Stimulated activated CD8-positive, alpha-beta memory T cell treated with anti-CD3 and anti-CD28 coated beads, Interleukin-15, amount 100 ng/mL, for 24 hours (primary cell): Measurements from ENCODE around the gene WNT2.

Experiments used
- DNase-seq: peaks from one replicate; pipeline ENCODE4 v3.0.0-alpha.2; 2020; ENCODE audit warnings: low read depth

The WNT2 gene

DNA sequence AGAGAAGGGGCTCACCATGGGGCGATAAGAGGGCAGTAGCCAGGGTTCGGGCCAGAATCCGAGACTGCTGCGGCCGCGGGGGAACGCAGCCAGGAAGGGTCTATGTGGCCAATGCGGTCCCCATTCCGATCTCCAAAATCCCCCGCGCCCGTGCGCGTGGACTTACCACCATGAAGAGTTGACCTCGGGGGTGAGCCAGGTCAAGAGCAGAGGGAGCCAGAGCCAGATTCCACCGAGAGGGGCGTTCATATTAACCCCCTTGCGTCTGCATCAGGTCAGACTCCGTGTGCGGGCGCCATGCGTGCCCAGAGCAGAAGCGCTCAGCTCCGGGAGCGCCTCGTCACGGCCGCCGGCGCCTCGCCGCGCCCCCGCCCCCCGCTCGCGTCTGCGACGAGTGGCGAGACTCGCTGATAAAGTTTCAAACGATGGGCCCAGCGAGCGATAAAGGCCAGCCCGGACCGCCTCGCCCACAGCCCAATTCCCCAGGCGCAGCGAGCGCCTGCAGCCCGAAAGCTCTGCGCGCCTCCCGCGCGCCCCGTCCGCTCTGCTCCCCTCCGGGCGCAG lies at the start of gene WNT2:
TSS of gene WNT2 (minus strand) at position 318 of the 564 bp plus-strand sequence. CDS start at position 249, 69 bp downstream.
- DNase-seq = no peak

DNA sequence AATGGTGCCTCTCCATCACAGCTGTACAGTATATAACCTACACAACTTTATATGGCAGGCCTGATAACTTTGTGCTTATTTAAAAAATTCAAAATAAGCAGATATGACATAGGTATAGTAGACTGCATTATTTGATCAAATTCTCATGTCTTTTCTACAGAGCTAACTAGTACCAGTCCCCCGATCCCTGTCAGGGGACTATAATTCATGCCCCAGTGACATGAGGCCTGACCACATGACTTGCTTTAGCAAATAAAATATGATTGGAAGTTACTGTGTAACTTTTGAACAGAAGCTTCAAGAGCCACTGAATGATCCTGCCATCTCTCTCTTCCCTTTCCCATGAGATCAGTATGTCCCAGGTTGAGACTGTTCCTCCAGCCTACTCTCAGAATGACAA lies 49.2 kb upstream of the WNT2 start:
- no peak for DNase-seq

DNA sequence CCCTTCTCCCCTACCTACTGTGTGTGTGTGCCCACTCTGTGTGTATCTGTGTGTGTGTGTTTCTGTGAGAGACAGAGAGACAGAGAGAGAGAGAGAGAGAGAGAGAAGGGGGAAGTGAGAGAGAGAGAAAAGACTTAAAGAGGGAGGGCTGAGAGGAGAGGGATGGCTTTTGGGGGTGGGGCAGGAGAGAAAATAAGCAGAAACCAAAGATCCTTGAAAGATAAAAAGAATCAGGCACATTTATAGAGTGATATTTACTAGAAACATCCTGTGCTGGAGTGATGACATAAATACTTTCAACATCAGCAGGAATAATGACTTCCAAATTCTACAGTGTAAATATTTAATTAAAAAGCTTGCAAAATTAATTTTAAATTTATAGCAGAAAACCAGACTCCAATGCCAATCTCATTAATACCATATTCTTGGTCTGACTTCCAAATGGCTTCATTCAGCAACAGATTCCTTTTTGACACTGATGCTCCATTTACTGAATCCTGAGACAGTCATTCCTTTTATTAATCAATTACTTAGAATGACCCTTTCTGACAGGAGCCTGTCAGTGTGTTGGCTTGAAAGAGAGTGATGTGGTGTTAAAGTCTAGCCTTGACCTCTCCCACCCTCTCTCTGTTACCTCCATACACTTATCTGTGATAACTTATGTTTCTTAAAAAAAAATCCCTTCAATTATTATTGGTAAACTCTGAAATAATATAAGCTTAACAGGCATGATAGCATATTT lies 41.7 kb upstream of the WNT2 start:
- DNase-seq = no peak

DNA sequence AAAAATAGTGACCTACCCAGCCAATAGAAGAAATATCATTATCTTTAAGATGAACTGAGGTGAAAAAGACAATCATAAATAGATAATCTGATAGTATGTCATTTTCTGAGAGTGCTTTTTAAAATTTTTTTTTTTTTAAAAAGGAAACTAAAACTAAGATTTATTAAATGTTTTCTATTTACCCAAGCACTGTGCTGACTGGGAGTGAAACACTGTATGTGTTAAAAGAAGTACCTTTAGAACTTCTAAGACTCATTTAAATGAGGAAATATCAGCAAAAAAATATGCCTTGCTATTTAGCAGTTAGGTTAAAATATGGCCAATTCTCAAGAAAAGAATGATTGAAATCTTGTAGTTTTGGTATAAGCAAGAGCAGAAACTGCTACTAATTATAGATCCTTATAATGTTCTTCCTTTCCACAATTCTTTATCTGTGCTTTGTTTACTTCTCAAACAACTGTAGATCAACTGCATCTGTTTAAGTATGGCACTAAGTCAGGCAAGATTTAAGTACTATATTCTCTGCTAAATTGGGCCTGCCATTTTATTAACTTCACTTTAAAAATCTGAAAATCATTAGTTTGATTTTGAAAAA lies 39.5 kb upstream of the WNT2 start:
- no peak for DNase-seq

DNA sequence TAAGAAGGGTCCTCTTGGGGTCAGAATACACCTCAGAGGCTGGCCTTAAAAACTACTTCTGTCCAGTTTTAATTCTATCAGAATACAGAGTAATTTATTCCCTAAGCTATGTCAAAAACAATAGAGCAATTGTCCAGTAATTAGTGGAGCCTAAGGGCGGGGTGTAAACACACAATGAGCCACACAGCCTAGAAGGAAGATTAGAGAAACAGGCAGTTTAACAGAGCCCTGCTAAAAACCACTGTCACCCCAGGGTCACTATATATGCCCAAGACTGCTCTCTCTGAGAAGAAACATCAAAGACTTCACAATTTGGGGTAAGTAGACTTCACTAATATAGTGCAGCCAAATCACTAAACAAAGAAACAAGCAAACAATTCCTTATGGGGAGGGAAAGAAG lies 27.2 kb upstream of the WNT2 start:
- no peak for DNase-seq

DNA sequence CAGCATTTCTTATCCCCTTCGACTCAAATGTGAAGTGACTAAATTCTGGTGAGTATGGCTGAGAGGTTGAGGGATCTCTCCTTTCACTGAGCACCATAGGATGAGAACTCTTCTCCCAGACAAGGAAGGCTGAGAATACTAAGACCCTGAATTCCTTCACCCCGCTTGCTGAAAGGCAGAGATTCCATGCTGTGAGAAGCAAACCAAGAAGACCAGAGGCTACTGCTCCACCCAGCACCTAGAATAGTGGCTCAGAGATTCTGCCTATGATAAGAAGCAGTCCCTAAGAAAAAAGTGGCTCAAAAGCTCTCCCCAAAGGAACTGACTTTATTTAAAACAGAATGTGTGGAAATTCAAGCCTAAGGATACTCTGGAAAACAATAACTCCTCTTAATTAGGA lies 26.7 kb upstream of the WNT2 start:
- DNase-seq = no peak

DNA sequence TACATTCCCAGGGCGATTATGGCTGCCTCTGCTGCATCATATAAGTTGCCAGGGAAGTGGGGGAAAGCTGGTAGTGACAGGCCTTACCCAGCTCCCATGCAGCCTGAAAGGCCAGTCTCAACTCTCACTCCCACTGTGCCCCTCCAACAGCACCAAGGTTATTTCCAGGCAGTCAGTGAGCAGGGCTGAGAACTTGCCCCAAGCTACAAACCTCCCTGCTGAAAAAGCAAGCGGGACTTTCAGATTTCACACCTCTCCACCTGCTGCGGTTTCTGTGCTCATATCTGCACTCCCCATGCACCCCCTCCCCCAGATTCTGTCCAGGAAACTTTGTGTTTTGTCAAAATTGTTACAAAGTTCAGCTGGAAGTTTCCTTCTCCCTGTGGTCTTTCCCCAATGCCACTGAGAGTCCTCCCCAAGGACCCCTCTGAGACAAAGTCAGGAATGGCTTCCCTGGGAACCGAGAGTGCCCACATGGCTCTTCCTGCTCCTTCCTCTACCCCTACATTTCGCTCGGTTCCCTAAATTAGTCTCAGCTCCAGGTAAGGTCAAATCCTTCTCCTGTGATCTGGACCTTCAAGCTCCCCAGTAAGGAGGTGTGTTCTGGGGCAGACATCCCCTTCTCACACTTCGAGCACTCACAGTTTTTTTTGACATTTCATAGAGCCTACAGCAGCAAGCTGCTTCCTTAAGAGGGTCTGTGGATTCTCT lies 25.3 kb upstream of the WNT2 start:
- no peak for DNase-seq

DNA sequence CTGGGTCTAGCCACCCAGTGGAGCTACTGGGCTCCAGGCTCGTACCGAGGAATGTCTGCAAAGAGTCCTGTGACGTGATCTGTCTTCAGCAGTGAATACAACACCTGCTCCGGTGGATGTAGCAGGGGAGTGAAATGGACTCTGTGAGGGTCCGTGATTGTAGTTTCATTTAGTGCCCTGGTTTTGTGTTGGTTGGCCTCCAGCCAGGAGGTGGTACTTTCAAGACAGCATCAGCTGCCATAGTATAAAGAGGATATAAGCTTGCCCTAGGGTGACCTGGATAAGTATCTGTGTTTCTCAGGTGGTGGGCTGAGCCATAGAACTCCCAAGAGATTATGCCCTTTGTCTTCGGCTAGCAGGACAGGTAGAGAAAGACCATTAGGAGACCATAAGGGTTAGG lies 24.6 kb upstream of the WNT2 start:
- no peak for DNase-seq

DNA sequence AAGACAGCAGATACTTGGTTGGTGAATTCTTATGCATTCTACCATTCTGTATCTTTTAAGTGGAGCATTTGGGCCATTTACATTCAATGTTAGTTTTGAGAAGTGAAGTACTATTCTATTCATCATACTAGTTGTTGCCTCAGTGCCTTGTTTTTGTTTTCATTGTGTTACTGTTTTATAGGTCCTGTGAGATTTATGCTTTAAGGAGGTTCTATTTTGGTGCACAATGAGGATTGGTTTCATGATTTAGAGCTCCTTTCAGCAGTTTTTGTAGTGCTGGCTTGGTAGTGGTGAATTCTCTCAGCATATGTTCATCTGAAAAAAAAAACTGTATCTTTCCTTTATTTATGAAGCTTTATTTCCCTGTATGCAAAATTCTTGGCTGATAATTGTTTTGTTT lies 23.3 kb upstream of the WNT2 start:
- no peak for DNase-seq

DNA sequence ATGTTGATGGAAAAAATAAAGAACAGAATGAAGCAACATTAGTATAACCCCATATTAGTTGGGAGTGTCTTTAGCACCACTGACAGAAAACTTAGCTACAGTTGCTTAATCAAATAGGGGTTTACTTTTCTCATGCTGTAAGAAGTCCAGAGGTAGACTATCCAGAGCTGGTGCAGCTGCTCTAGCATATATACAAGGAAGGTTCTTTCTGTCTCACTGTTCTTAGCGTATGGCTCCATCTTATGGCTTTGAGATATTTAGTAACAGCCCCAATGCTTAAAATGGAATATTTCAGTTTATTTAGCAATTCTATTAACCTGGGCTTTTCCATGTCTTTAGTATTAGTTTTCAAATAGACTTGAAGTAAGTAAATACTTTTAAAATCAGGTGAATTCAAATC lies 15.2 kb upstream of the WNT2 start:
- no peak for DNase-seq

DNA sequence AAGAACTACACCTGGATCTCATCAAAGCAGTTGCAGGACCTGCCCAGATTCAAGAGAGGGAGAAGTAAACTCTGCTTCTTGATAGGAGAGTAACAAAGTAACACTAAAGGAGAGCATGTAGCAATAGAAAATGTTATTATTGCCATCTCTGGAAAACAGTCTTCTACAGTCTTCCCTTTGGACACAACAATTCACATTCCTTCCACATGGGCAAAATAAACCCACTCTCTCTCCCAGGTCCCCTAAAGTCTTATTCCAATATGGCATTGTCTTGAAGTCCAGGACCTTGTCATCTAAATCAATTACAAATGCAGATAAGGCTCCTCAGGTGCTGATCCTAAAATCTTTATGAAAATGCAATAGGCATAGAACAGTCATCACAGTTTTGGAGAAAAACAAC lies 10.3 kb upstream of the WNT2 start:
- DNase-seq = no peak

DNA sequence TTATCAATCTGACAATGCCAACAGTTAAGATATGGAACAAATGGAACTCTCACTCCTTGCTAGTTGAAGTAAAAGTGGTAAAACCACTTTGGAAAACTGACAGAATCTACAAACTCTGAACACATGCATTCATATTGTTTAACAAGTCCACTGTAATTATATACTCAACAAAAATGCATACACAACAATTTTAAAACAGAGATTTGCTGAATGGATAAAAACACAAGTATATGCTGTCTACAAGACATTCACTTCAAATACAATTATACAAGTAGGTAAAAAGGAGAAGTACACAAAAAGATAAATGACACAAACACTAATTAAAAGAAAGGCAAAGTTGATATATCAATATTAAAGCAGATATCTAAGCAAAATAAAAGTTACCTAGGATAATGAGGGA lies 9.2 kb upstream of the WNT2 start:
- no peak for DNase-seq

DNA sequence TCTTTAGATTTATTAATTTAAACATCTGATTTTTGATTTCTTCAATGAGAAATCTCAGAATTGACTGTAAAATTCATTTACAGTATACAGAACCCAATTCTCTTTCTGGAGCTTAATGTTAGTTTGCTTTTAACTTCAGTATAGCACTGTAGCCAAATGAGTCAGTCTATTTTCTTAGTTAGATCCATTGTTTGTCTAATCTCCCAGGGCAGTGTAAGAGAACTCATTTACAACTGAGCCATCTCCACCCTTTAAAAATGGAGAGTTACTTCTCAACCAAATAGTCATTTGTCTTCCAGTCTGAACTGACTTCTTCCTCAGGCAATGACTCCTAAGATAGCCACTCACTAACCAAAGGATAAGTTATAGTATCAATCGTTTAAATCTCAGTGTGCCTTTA lies 3.0 kb upstream of the WNT2 start:
- no peak for DNase-seq

DNA sequence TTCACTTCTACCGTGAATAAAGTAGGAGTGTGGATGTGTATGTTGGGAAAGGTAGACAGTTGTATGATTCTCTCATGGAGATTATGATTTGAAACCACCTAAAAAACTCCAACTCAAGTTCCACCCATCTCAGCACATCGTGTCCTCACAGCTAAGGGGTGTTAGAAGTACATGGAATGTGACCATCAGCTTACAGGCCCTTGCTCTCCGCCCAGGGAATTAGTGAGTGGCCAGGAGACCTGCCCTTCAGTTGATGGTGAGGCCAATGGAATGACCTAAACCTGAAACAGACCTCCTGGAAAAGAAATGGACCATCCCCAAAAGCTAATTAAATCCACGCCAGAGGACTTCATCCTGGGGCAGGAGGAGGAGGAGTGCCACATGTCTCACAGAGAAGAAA lies 2.1 kb upstream of the WNT2 start:
- DNase-seq = no peak

DNA sequence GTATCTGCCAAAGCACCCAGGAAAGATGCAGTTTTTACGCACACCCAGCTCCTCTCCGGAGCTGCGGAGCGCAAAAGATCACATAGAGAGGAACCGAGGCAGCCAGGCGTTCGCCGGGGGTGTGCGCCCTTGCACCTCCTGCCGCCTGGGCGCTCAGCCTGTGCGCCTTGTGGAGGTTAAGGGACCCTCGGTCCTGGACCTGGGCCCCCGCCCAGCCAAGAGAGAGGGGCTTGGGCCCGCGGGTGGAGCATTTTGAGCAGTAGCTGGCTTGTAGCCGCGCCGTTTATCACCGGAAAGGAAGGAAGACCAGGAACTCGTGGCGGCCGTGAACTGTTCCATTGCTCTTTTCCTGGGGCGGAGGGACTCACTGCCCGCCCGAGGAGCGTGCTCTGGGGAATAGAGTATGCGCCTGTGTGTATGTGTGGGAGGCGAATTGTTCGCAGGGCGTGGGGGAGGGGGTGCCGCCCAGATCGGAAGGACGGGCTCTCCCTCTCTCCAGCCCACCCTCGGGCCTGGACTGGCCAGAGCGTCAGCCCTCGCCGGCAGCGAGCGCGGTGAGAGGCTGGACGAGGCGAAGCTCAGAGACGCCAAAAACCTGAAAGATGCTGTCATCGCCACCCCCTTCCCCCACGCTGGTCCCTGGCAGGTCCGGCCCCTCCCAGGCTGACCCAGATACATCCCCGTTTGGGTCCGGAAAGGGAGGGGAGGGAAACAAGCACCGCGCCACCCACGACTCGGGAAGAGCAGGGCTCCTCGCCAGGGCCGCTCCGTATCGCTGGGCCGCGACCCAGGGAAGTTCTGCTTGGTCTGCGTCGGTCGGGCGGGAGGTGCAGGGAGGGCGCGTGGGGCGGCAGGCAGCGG lies 1.2 kb upstream of the WNT2 start:
- DNase-seq = no peak

DNA sequence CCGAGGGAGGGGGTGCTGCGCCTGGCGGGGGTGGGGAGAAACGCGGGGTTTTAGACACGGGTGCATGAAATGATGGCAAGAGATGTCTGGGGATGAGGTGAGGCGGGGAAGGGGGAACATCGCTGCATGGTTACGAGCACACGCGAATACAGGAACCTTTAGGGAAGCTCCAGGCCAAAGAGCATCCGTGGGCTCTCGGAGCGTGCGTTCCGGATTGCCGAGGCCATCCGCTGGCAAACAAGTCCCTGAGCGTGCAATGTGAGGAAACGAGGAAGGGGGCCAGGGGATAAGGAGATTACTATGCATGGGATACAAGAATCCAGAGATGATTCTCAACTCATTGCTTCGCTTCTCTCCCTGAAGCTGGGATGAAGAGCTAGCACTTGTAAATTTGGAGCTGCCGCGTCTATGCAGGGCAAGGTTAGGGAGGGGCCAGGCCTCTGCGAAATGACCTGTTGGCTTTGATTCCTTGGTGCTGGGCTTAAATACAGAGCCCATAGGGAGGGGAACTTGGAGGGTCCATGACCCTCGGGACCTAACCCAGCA lies 520 bp upstream of the WNT2 start:
- DNase-seq = no peak

DNA sequence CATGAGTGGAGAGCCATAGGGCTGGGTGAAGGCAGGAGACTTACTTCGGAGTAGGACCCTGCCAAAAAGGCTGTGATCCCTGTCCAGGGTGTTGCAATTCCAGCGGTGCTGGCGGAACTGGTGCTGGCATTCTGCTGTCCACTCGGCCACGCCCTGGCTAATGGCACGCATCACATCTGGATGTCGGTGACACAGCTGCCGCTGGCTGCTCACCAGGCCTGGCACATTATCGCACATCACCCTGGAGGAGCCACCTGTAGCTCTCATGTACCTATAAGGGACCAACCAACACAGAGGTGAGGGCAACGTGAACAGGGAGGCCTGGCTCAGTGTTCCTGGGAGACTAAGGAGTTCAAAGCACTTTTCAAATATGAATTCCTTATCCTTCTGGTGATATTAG lies 2.3 kb downstream of the WNT2 start:
- DNase-seq = no peak

DNA sequence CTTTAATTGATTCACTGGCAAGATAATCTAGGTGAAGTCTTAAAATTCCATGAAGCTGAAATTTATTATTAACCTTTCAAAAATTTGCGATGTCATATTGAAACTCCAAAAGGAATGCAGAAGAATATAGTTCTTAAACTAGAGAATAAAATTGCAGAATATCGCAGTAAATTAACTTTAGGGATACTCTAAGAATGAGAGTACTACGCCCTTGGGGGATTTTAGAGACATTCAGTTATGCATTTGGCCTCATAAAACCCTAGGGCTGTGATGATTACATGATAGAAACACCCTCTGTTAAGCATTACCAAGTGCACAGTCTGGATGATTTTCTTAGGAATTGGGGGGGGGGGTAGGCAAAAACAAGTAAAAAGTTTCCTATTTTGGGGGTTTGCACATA lies 3.7 kb downstream of the WNT2 start:
- no peak for DNase-seq

DNA sequence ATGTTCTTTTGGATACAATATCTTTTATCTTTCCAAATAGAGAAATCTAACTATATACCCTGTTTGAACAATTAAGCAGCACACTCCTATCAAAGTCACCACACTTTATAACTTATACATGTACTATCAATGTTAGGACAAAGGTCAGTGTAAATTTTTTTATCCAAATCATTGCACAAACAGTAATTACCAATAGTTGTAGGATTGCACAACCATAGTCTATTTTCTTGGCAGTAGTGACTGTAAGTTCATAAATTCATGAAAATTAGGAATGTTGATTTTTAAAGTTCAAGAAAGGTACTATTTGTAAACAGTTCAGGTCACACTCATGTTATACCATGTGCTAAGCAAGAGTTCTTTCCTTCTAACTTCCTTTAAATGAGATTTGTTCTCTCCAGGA lies 9.3 kb downstream of the WNT2 start:
- no peak for DNase-seq

DNA sequence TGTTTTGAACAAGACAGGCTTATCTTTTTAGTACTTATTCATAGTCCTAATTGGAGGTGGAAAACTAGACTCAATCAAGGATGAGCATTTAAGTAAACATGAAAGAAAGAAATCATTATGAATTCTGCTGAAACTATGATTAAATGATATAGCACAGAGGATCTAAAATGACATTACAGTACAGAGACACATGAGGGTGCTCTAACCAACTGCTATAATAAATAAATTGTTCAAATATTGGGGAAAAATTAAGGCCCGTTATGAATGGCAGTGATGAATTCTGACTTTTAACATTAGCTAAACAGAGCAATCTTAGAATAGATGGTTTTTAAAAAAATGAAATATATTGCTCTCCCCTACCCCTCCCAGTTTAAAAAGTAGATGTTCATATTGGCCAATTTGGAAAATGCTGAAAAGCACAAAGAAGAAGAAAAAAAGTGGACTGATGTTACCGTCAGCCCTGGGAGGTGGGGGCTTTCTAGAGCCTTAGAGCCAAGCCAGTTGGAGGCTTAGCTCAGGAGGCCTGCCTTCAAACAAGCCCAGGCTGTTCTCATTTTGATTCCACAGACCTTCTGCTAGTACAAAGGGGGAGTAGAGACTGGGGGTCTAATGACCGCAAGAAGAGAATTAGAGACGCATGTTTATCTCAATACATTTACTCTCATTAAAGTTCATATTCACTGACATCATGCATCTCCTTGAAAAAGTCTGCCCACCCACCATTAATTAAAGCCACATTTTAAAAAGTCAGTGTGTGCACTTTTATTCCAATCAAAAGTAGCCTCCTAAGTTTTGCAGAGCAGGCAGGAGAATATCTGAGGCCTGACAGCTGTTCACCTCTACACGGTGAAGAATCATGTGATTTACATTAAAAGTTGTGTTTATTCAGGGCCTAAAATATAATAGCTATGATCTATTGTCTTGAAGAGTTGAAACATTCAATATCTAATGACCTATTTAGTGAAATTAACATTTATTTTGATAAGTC lies 10.0 kb downstream of the WNT2 start:
- no peak for DNase-seq

DNA sequence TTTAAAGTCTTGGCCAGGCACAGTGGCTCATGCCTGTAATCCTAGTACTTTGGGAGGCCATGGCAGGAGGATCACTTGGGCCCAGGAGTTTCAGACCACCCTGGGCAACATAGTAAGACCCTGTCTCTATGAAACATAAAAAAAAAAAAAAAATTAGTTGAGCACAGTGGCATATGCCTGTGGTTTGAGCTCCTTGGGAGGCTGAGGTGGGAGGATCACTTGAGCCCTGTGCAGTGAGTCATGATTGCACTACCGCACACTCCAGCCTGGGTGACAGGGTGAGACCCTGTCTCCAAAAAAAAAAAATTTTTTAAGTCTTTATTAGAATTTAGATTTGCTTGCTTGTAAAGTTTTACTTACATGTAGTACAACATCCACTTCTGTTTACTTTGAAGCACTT lies 14.0 kb downstream of the WNT2 start:
- DNase-seq = no peak
